Lower leg skin (tissue), 3 donors: ENCODE data around the gene EGF.

Source experiments
- CTCF ChIP-seq, 3 donors: fragments of 450-650 bp; IDR thresholded peaks; one replicate each; pipeline ENCODE4 v1.5.1; 2016; ENCODE audit warnings: antibody characterized with exemption in 3 of 3, mild to moderate bottlenecking in 3 of 3, moderate library complexity in 2 of 3
- POLR2A ChIP-seq, 2 donors: fragments of 450-650 bp; IDR thresholded peaks; one replicate each; pipeline ENCODE4 v1.6.1; 2016 to 2017; ENCODE audit warnings: antibody characterized with exemption in 2 of 2, mild to moderate bottlenecking in 1 of 2, moderate library complexity in 1 of 2

DNA sequence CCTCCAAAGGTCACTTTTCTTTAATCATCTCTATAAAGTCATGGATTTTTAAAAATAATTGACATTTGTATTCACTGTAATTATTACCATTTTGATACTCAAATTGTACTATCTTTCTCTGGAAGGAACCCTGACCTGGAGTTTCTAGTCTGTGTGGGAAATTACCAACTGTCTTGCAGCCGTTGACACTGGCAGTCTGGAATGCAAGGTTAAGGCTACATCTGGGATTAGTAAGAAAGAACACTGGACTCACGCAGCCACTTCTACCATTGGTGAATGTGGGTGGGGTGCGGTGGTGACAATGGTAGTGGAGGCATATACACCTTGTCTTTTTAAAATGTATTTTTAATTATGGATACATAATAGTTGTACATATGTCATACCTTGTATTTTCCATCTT lies 40.9 kb downstream of the EGF start:
- no peak for TF ChIP-seq CTCF (IDR thresholded peaks at IDR 0.05)
- TF ChIP-seq POLR2A (IDR thresholded peaks at IDR 0.05) = no peak
